Peyer's patch (tissue), 4 donors: ENCODE results near the gene CAMK2D.

Source experiments
- CTCF ChIP-seq, 6 experiments: fragments of 450-650 bp in 4 of 6; fragments of 200-600 bp in 2 of 6; sonication (generic) in 1 of 6; IDR thresholded peaks; one replicate each; pipeline ENCODE4 v1.5.1; 2017 to 2019; ENCODE audit warnings: antibody characterized with exemption in 6 of 6, mild to moderate bottlenecking in 3 of 6, moderate library complexity in 1 of 6
- POLR2A ChIP-seq, 2 donors: fragments of 450-650 bp; IDR thresholded peaks; one replicate each; pipeline ENCODE4 v1.5.1; 2017; ENCODE audit warnings: antibody characterized with exemption in 2 of 2, mild to moderate bottlenecking in 2 of 2, moderate library complexity in 2 of 2

DNA sequence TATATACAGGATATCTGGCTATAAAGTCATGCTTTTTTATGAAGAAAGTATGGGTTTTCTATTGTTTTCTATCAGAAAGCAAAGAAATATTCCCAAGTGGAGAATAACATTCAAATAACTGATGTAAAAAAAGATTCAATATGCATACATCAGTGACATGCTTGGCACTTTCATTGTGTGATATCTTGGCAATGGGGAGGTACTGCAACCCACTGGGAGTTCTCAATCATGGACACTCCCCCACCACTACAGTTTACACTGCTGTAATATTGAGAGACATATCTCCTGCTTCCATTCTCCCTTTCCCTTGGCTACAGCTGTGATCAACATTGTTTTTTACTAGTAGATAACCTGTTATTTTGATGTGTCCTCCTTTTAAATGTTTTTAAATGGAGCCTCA lies 257.8 kb downstream of the CAMK2D start:
- TF ChIP-seq CTCF (IDR thresholded peaks at IDR 0.05) (no peak), POLR2A (IDR thresholded peaks at IDR 0.05) (no peak)
